OCI-LY7 (cell line): ENCODE measurements around the gene RNF208. TPM values are rescaled to one million over a fixed set of nuclear protein-coding genes. Genes with fewer than 3 reads are reported as not detected.

Experiments used
- BruUV-seq: library from RNA; stranded (reverse); fragments of 400-500 nt; replicated peaks from 2 replicates; lab custom pipeline; 2021; lab: Mats Ljungman, UMichigan
- CTCF ChIA-PET: fragments of 300-600 bp; sonication (Branson Sonifier 250); formaldehyde crosslinking; loops from one replicate; lab custom pipeline; 2022; ENCODE audit warnings: antibody characterized with exemption; ENCODE audit not compliant: unreplicated experiment; lab: Charles Lee
- POLR2A ChIA-PET: fragments of 300-600 bp; sonication (Branson Sonifier 250); formaldehyde crosslinking; loops from one replicate; lab custom pipeline; 2022; ENCODE audit warnings: antibody characterized with exemption; lab: Charles Lee
- DNase-seq: peaks from one replicate; pipeline ENCODE4 v3.0.0-alpha.2; 2015; ENCODE audit warnings: low spot score
- H2AFZ ChIP-seq: fragments of 200-600 bp; sonication (generic), shearing (Covaris generic); 2 replicates; pipeline ENCODE4 v1.6.1; 2014; ENCODE audit warnings: mild to moderate bottlenecking, antibody characterized with exemption, low read length, moderate library complexity
- H3K27ac ChIP-seq: fragments of 200-600 bp; sonication (generic); 2 replicates; pipeline ENCODE4 v1.5.1; 2014; ENCODE audit warnings: mixed run types, low read depth, mild to moderate bottlenecking, moderate library complexity, low read length, inconsistent platforms; ENCODE audit not compliant: poor library complexity, severe bottlenecking
- H3K36me3 ChIP-seq: fragments of 200-600 bp; sonication (generic); 2 replicates; pipeline ENCODE4 v1.6.1; 2014; ENCODE audit warnings: mild to moderate bottlenecking, antibody characterized with exemption, low read length, moderate library complexity, mixed read lengths; ENCODE audit not compliant: insufficient read depth
- H3K4me1 ChIP-seq: fragments of 200-600 bp; sonication (generic); 2 replicates; pipeline ENCODE4 v1.5.1; 2014; ENCODE audit warnings: mild to moderate bottlenecking, low read length; ENCODE audit not compliant: insufficient read depth, poor library complexity, severe bottlenecking
- H3K4me2 ChIP-seq: fragments of 200-600 bp; sonication (generic); 2 replicates; pipeline ENCODE4 v1.6.1; 2014; ENCODE audit warnings: mild to moderate bottlenecking, low read length
- H3K4me3 ChIP-seq: fragments of 200-600 bp; sonication (generic); 2 replicates; pipeline ENCODE4 v1.5.1; 2014; ENCODE audit warnings: mild to moderate bottlenecking, low read depth, low read length; ENCODE audit not compliant: poor library complexity, severe bottlenecking
- H3K79me2 ChIP-seq: fragments of 200-600 bp; sonication (generic); 2 replicates; pipeline ENCODE4 v1.6.1; 2016; ENCODE audit warnings: low read depth, mild to moderate bottlenecking, low read length, moderate library complexity, mixed read lengths; ENCODE audit not compliant: insufficient read depth
- H3K9me2 ChIP-seq: fragments of 200-600 bp; sonication (generic); 2 replicates; pipeline ENCODE4 v1.6.1; 2016; ENCODE audit warnings: mild to moderate bottlenecking, low read length, mixed read lengths; ENCODE audit not compliant: insufficient read depth
- H3K9me3 ChIP-seq: fragments of 200-600 bp; sonication (generic); 2 replicates; pipeline ENCODE4 v1.6.1; 2014; ENCODE audit warnings: mild to moderate bottlenecking, mixed run types, low read length, mixed read lengths
- H4K20me1 ChIP-seq: fragments of 200-600 bp; sonication (generic); 2 replicates; pipeline ENCODE4 v1.6.1; 2014; ENCODE audit warnings: mild to moderate bottlenecking, antibody characterized with exemption, low read length, moderate library complexity, mixed read lengths; ENCODE audit not compliant: insufficient read depth
- EZH2phosphoT487 ChIP-seq: fragments of 200-600 bp; sonication (generic); IDR thresholded peaks from 2 replicates; pipeline ENCODE4 v1.6.1; 2018; ENCODE audit warnings: low read depth, borderline replicate concordance, mild to moderate bottlenecking, mixed run types, antibody characterized with exemption, low read length, moderate library complexity, mixed read lengths
- intact Hi-C: fragments of 100-400 bp; cut with micrococcal nuclease; formaldehyde crosslinking; loops from one replicate; pipeline ENCODE4 v1.10.0; 2022; ENCODE audit not compliant: unreplicated experiment
- total RNA-seq, 2 experiments: library from RNA; depleted of rRNA in 1 of 2; stranded (reverse); fragments of >200 nt in 1 of 2; shearing (Covaris generic) in 1 of 2; gene quantifications; 2 replicates each; pipeline ENCODE4 v1.2.3, GENCODE V29; 2014 to 2022
- TF ChIP-seq, protein P1 (sequence below): fragments of 200-600 bp; sonication (generic); conservative IDR thresholded peaks from 2 replicates; pipeline ENCODE4 v1.5.1; 2014; ENCODE audit warnings: mild to moderate bottlenecking, antibody characterized with exemption, low read length, moderate library complexity, mixed read lengths

RNF208 gene
- total RNA-seq, 2 experiments from 2014 or later: 0.47 to 5.5 TPM

DNA sequence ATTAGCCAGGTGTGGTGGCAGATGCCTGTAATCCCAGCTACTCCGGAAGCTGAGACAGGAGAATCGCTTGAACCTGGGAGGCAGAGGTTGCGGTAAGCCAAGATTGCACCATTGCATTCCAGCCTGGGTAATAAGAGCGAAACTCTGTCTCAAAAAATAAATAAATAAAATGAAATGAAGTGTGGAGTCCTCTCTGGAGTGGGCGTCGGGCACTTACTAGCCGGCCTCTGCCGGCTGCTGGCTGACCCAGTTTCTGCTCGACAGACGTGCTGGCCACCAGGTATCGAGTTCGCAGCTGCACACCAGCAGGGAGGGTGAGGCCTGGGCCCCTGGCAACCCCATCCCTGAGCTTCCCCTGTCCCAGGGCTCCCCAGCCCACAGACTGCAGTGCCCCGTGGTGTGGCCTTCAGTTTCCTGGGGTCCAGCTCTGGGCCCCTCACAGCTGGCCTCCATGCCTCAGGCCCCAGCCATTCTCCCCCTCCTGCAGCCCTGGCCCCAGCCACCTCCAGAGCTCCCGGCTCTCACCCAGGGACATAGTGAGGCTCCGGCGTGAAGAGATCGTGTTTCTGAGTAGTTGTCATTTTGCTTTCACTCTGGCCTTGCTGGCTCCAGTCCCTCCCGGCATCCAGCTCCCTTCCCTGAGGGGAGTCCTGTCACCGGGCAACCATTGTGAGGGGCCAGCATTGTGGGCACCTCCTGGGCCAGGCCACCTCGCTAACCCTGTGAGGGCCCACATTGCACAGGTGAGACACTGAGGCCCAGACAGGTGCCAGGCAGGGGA lies 25.3 kb upstream of the RNF208 start:
- no peaks in the 10 kb centered on the region for H3K9me2 ChIP-seq
- no peak for DNase-seq
- H3K27ac ChIP-seq: no peak overlapping the region
- H4K20me1 ChIP-seq: peaks cover 7% of the 10 kb centered on the region
- H3K4me1 ChIP-seq: peaks cover 38% of the 10 kb centered on the region
- TF ChIP-seq, protein P1, sequence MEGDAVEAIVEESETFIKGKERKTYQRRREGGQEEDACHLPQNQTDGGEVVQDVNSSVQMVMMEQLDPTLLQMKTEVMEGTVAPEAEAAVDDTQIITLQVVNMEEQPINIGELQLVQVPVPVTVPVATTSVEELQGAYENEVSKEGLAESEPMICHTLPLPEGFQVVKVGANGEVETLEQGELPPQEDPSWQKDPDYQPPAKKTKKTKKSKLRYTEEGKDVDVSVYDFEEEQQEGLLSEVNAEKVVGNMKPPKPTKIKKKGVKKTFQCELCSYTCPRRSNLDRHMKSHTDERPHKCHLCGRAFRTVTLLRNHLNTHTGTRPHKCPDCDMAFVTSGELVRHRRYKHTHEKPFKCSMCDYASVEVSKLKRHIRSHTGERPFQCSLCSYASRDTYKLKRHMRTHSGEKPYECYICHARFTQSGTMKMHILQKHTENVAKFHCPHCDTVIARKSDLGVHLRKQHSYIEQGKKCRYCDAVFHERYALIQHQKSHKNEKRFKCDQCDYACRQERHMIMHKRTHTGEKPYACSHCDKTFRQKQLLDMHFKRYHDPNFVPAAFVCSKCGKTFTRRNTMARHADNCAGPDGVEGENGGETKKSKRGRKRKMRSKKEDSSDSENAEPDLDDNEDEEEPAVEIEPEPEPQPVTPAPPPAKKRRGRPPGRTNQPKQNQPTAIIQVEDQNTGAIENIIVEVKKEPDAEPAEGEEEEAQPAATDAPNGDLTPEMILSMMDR: no peak
- TF ChIP-seq EZH2phosphoT487: no peak
- POLR2A ChIA-PET: interaction anchor here (0.6 kb wide), 1 partner anchor 160 kb away, joined by 3 read pairs; no protein-coding TSS in a partner anchor
- no peaks in the 10 kb centered on the region for H3K9me3 ChIP-seq
- intact Hi-C loops: no loop called here
- H3K79me2 ChIP-seq: peaks cover 9% of the 10 kb centered on the region
- no peak overlapping the region for H3K4me2 ChIP-seq
- no peak overlapping the region for H2AFZ ChIP-seq
- peaks cover 19% of the 10 kb centered on the region for H3K36me3 ChIP-seq
- CTCF ChIA-PET: no interaction called here
- no TSS peak for BruUV-seq
- no peak overlapping the region for H3K4me3 ChIP-seq

DNA sequence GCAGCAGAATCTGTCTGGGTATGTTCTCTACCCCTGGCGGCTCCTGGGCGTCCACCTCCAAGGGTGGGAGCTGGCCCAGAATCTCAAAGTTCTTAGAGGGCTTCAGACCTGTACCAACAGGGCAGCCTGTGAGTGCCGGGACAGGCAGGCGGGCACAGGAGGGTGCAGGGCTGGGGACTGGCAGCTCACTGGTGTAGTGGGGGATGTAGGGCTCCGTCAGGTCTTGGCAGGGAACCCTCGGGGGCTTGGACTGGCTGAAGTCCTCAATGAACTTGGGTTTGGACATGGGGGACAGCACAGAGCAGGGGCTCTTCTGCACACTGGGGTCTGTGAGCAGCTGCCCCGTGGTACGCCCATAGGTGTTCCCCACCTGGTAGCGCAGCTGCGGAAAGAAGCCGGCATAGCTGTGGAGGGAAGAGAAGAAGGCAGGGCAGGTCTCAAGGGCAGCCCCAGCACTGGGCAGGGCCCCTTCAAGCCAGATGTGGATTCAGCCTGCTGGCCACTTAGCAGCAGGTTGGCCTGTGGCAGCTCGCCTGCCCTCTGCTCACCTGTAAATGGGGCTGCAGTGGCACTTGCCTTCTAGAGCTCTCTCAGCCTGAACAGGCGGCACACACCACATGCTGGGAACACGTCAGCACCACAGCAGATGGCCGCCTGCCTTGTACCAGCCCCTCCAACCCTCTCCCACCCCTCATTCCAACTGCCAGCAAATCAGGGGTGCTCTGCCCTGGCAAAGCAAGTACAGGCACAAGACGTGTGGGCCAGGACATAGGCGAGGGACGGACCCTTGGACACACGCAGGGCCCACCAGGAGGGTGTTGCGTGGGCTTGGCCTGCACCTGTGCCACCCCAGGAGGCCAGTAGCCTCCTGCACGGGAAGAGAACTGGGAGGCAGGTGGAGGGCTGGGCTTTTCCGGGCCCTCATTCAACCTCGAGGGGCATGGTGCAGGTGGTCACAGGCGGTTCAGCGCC lies 23.7 kb upstream of the RNF208 start:
- no peak overlapping the region for H3K4me3 ChIP-seq
- DNase-seq: no peak
- peaks cover 17% of the 10 kb centered on the region for H3K79me2 ChIP-seq
- H3K36me3 ChIP-seq: peaks cover 28% of the 10 kb centered on the region
- H3K4me2 ChIP-seq: no peak overlapping the region
- H4K20me1 ChIP-seq: peaks cover 14% of the 10 kb centered on the region
- intact Hi-C loops: no loop called here
- no peaks in the 10 kb centered on the region for H3K9me2 ChIP-seq
- no TSS peak for BruUV-seq
- H2AFZ ChIP-seq: no peak overlapping the region
- ChIA-PET POLR2A (no interaction called here), CTCF (no interaction called here)
- H3K4me1 ChIP-seq: peaks cover 36% of the 10 kb centered on the region
- no peak overlapping the region for H3K27ac ChIP-seq
- TF ChIP-seq, protein P1: no peak
- no peak for TF ChIP-seq EZH2phosphoT487
- no peaks in the 10 kb centered on the region for H3K9me3 ChIP-seq
